ENCODE measurements around the gene HOATZ. TPM values are rescaled to one million over a fixed set of nuclear protein-coding genes. Genes with fewer than 3 reads are reported as not detected.

Gene HOATZ
- total RNA-seq (10 to 100 TPM; 10.8 to 23.7 TPM), polyA plus RNA-seq (ENCODE audit: insufficient read depth, low read depth, low replicate concordance) (50.1 TPM)
- long read RNA-seq, donor 1, partial matches to known transcripts: 0 of 1 reads
- long read RNA-seq, donor 1, other reads (novel, unspliced or antisense): 0 of 1 reads
- long read RNA-seq, donor 2: 0 reads

DNA sequence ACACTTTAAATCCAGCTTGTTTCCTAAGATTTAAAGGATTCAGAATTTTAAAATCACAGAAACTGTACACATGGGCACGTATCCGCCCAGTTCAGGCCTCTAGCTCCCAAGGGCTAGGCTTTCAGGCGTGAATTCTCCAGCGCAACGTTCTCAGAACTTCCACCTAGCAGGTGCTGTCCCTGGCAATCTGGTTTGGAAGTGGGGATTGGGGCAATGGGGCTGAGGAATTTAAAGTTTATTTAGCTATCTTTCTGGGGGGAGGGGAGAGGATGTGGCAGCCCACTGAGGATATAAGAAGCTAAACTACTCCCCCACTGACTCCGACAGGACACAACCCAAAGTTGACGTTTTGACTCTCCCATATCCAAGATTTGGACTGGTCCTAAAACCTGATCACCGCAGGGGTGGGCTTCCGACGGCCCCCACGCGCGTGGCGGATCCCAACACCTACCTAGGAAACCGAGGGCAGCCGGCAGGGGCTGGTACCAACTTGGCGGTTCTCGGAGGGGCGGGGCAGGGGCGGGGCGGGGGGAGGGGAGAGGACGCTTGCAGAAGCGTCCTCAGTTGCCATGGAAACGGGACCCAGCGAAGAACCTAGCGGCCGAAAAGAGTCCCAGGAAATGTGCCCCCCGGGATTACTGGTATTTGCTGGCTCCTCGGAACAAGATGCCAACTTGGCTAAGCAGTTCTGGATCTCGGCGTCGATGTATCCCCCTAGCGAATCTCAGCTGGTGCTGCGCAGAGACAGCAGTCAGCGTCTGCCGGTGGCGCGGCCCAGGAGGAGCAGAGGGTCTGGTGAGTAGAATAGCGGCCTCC is at the start of gene HOATZ:
Gene HOATZ (plus strand): TSS at position 563 of the 816 bp plus-strand sequence. CDS start 7 bp downstream, at position 570.
- 24 to 37% methylated on average over 23 to 36 of the region's 39 CpGs for WGBS, 2 donors
- H3K4me1 ChIP-seq: no peaks in the 10 kb centered on the region
- no peak within 1 kb of the TSS for H3K27ac ChIP-seq
- TF ChIP-seq CTCF (IDR thresholded peaks at IDR 0.05) (no peak), POLR2A (IDR thresholded peaks at IDR 0.05) (no peak)
- no peaks in the 10 kb centered on the region for H3K27me3 ChIP-seq
- H3K4me3 ChIP-seq: peak within 1 kb of the TSS; percentile 21 to 25
- H3K36me3 ChIP-seq (ENCODE audit: low read depth, missing control alignments): no peaks in the 10 kb centered on the region
- DNase-seq: peak; percentile 50
- H3K9me3 ChIP-seq: no peaks in the 10 kb centered on the region
- intact Hi-C loops (cut with DNase I; ENCODE audit: low total_unique reads): no loop called here

- TF ChIP-seq POLR2A (IDR thresholded peaks at IDR 0.05) (no peak), CTCF (IDR thresholded peaks at IDR 0.05) (no peak)
- intact Hi-C loops (cut with DNase I; ENCODE audit: low total_unique reads): no loop called here
- no peak overlapping the region for H3K27ac ChIP-seq
- WGBS, 2 donors: 88 to 95% methylated on average over 1 of the region's 1 CpG
- H3K4me1 ChIP-seq: no peaks in the 10 kb centered on the region
- no peaks in the 10 kb centered on the region for H3K9me3 ChIP-seq
- H3K36me3 ChIP-seq (ENCODE audit: low read depth, missing control alignments): no peaks in the 10 kb centered on the region
- no peak overlapping the region for H3K4me3 ChIP-seq
- no peak for DNase-seq
- no peaks in the 10 kb centered on the region for H3K27me3 ChIP-seq
These were observed 49.2 kb upstream of the HOATZ start for GRCh38 chr11:111465400-111465799.

DNA sequence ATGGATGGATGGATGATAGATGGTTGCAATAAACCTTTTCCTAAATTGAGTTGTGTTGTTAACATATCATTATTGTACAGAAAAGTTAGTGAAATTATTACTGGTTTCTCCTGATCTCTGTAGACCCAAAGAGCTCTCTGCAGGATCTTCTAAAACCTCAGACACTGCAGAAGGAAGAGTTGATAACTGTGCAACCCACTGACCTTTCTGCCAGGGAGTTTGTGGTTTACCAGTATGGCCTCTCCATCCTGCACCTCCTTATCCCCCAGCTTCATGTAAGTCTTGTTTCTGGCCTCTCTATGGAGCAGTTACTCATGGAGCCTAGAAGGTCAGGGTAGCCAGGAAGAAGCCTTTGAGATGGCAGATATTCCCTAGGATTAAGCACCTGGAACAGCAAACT is 48.0 kb upstream of the HOATZ start:
- no peak for DNase-seq
- Histone ChIP-seq H3K36me3 (ENCODE audit: low read depth, missing control alignments) (no peaks in the 10 kb centered on the region), H3K4me1 (no peaks in the 10 kb centered on the region), H3K9me3 (no peaks in the 10 kb centered on the region), H3K27me3 (no peaks in the 10 kb centered on the region), H3K27ac (no peak overlapping the region), H3K4me3 (no peak overlapping the region)
- no peak for TF ChIP-seq POLR2A (IDR thresholded peaks at IDR 0.05)
- TF ChIP-seq CTCF (IDR thresholded peaks at IDR 0.05): no peak
- intact Hi-C loops (cut with DNase I; ENCODE audit: low total_unique reads): no loop called here

DNA sequence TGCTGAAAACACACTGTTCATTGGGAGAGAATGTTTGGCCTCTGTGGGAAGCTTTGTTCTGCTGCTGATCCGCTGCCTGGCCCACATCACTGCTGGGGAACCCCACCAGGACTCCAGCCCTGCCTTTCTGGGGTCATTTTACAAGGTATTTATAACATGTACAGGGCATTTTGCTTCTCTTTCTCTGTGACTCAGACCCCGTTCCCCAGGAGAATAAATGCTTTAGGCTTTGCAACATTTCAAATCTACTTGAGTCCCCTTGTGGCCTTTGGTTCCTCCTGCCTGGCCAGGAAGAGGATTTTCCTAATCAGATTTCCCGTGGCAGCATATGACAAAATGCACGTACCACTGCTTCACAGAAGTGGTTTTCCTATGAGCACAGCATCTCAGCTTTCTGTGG is 45.4 kb upstream of the HOATZ start:
- intact Hi-C loops (cut with DNase I; ENCODE audit: low total_unique reads): no loop called here
- Histone ChIP-seq H3K27me3 (no peaks in the 10 kb centered on the region), H3K4me1 (no peaks in the 10 kb centered on the region), H3K9me3 (no peaks in the 10 kb centered on the region), H3K4me3 (no peak overlapping the region), H3K27ac (no peak overlapping the region), H3K36me3 (ENCODE audit: low read depth, missing control alignments) (no peaks in the 10 kb centered on the region)
- 60 to 62% methylated on average over 4 of the region's 4 CpGs for WGBS, 2 donors
- no peak for TF ChIP-seq POLR2A (IDR thresholded peaks at IDR 0.05)
- TF ChIP-seq CTCF (IDR thresholded peaks at IDR 0.05): no peak
- no peak for DNase-seq

Data from testis (tissue), 5 donors.